HepG2 (cell line): ENCODE data around the gene ADORA2B. TPM values are rescaled to one million over a fixed set of nuclear protein-coding genes. Genes with fewer than 3 reads are reported as not detected.
A peak's percentile ranks its signal among the peaks of the same experiment; 100 is the strongest.

Source experiments
- AKAP8 ChIP-seq: sonication (generic); formaldehyde crosslinking; IDR thresholded peaks from 2 replicates; pipeline ENCODE4 v1.5.1; 2020; ENCODE audit warnings: mild to moderate bottlenecking, missing genetic modification reagents
- CCAR2 ChIP-seq: fragments of 200-400 bp; formaldehyde crosslinking; optimal IDR thresholded peaks from 2 replicates; pipeline ENCODE3; 2018; ENCODE audit warnings: low read depth, mild to moderate bottlenecking, low read length, moderate library complexity
- CREM ChIP-seq, 2 experiments: sonication (generic) in 1 of 2; formaldehyde crosslinking in 1 of 2; IDR thresholded peaks; 2 replicates each; pipeline versions ENCODE4 v1.4.0 to v1.6.1; 2016 to 2020; ENCODE audit warnings: antibody characterized with exemption in 1 of 2, mild to moderate bottlenecking in 1 of 2, missing genetic modification reagents in 1 of 2
- KMT2A ChIP-seq: sonication (generic); formaldehyde crosslinking; IDR thresholded peaks from 2 replicates; pipeline ENCODE4 v1.4.0; 2020; ENCODE audit warnings: missing genetic modification reagents
- NR2C2 ChIP-seq: sonication (generic); formaldehyde crosslinking; IDR thresholded peaks from 2 replicates; pipeline ENCODE4 v1.4.0; 2020; ENCODE audit warnings: missing genetic modification reagents, mild to moderate bottlenecking, moderate library complexity, borderline replicate concordance
- RARA ChIP-seq: IDR thresholded peaks from 2 replicates; pipeline ENCODE4 v1.6.1; 2016; ENCODE audit warnings: missing genetic modification reagents, missing compliant biosample characterization
- RFX1 ChIP-seq: fragments of 450-650 bp; IDR thresholded peaks from 2 replicates; pipeline ENCODE4 v1.6.1; 2017
- RNF2 ChIP-seq: fragments of 450-650 bp; conservative IDR thresholded peaks from 2 replicates; pipeline ENCODE4 v1.6.1; 2016; ENCODE audit warnings: low read depth
- SCMH1 ChIP-seq: sonication (generic); formaldehyde crosslinking; IDR thresholded peaks from 2 replicates; pipeline ENCODE4 v1.9.0; 2021; ENCODE audit warnings: missing genetic modification reagents, mild to moderate bottlenecking, borderline replicate concordance
- SMAD3 ChIP-seq: sonication (generic); formaldehyde crosslinking; IDR thresholded peaks from 2 replicates; pipeline ENCODE4 v1.4.0; 2020; ENCODE audit warnings: missing genetic modification reagents
- SRY ChIP-seq: sonication (generic); formaldehyde crosslinking; IDR thresholded peaks from 2 replicates; pipeline ENCODE4 v1.8.0; 2022; ENCODE audit warnings: mild to moderate bottlenecking, missing genetic modification reagents
- SSRP1 ChIP-seq: IDR thresholded peaks from 2 replicates; pipeline ENCODE4 v1.6.1; 2016; ENCODE audit warnings: control low read depth
- YEATS2 ChIP-seq: sonication (generic); formaldehyde crosslinking; IDR thresholded peaks from 2 replicates; pipeline ENCODE4 v1.4.0; 2020; ENCODE audit warnings: missing genetic modification reagents, borderline replicate concordance
- ZBTB44 ChIP-seq: sonication (generic); formaldehyde crosslinking; IDR thresholded peaks from 2 replicates; pipeline ENCODE4 v1.4.0; 2020; ENCODE audit warnings: missing genetic modification reagents
- ZC3H4 ChIP-seq: sonication (generic); formaldehyde crosslinking; IDR thresholded peaks from 2 replicates; pipeline ENCODE4 v1.4.0; 2020; ENCODE audit warnings: missing genetic modification reagents, borderline replicate concordance
- ZFX ChIP-seq: sonication (generic); formaldehyde crosslinking; IDR thresholded peaks from 2 replicates; pipeline ENCODE4 v1.4.0; 2020; ENCODE audit warnings: mild to moderate bottlenecking, low read depth, missing genetic modification reagents, moderate library complexity
- ZFY ChIP-seq: sonication (generic); formaldehyde crosslinking; IDR thresholded peaks from 2 replicates; pipeline ENCODE4 v1.4.0; 2020; ENCODE audit warnings: missing genetic modification reagents
- ZNF124 ChIP-seq: sonication (generic); formaldehyde crosslinking; IDR thresholded peaks from 2 replicates; pipeline ENCODE4 v1.4.0; 2020; ENCODE audit warnings: missing genetic modification reagents
- ZNF296 ChIP-seq: sonication (generic); formaldehyde crosslinking; conservative IDR thresholded peaks from 2 replicates; pipeline ENCODE4 v1.5.0; 2020; ENCODE audit warnings: mild to moderate bottlenecking, missing genetic modification reagents
- ZNF501 ChIP-seq: sonication (generic); formaldehyde crosslinking; IDR thresholded peaks from 2 replicates; pipeline ENCODE4 v1.5.1; 2020; ENCODE audit warnings: mild to moderate bottlenecking, moderate library complexity, missing genetic modification reagents
- ZNF576 ChIP-seq: sonication (generic); formaldehyde crosslinking; IDR thresholded peaks from 2 replicates; pipeline ENCODE4 v1.4.0; 2020; ENCODE audit warnings: mild to moderate bottlenecking, missing genetic modification reagents
- ZNF639 ChIP-seq: conservative IDR thresholded peaks from 2 replicates; pipeline ENCODE4 v1.6.1; 2018; ENCODE audit warnings: missing genetic modification reagents
- polyA plus RNA-seq, 8 experiments: library from polyadenylated mRNA; depleted of rRNA in 3 of 8; stranded (reverse) in 7 of 8; unstranded in 1 of 8; fragments of >200 nt; fragmentation: Illumina TruSeq in 4 of 8; extraction: Trizol in 4 of 8; gene quantifications; 2 replicates each; pipeline versions ENCODE4 v1.2.1 to v1.2.3, GENCODE V29; 2011 to 2016; ENCODE audit warnings: low read depth in 4 of 8, missing spikeins in 1 of 8, mixed read lengths in 1 of 8; ENCODE audit not compliant: insufficient read depth in 1 of 8
- total RNA-seq, 5 experiments: library from RNA; depleted of rRNA; stranded (reverse); fragments of >200 nt; fragmentation: Illumina TruSeq; extraction: Trizol; gene quantifications; 2 replicates each; pipeline ENCODE4 v1.2.3, GENCODE V29; 2016; ENCODE audit warnings: low read depth in 1 of 5

ADORA2B gene
- total and polyA plus RNA-seq, 2 of the 13 experiments (the other 11 are each of a cell fraction or from before 2014, with no cell fraction given), result 10.4 to 20.0 TPM

- TF ChIP-seq CCAR2 (no peak), RARA (CRISPR knock-in tag) (no peak), SRY (0 out of 2 replicates have a peak, but pooled peaks have one; percentile 4), ZNF639 (no peak), SMAD3 (CRISPR knock-in tag) (peak; percentile 47; the same call in 1 of the 2 replicates), SSRP1 (no peak), ZNF296 (CRISPR knock-in tag) (no peak), NR2C2 (CRISPR knock-in tag) (no peak), RFX1 (no peak), SCMH1 (CRISPR knock-in tag) (no peak), ZFX (peak; percentile 22; the same call in 1 of the 2 replicates), ZNF576 (CRISPR knock-in tag) (no peak), KMT2A (CRISPR knock-in tag) (no peak), ZBTB44 (CRISPR knock-in tag) (no peak), ZC3H4 (CRISPR knock-in tag) (no peak), YEATS2 (CRISPR knock-in tag) (no peak), AKAP8 (CRISPR knock-in tag) (no peak), RNF2 (0 out of 2 replicates have a peak, but pooled peaks have one; percentile 23), ZFY (CRISPR knock-in tag) (peak; percentile 19; the same call in 1 of the 2 replicates), CREM (IDR thresholded peaks at IDR 0.05) (no peak), CREM (CRISPR knock-in tag; IDR thresholded peaks at IDR 0.05) (no peak), ZNF501 (CRISPR knock-in tag) (0 out of 2 replicates have a peak, but pooled peaks have one; percentile 6), ZNF124 (CRISPR knock-in tag) (no peak)
- TF ChIP-seq, all 625 proteins: peak for 12
Measured at GRCh38 chr17:15999974-16000827, 55.3 kb downstream of the ADORA2B start (continued).
